RWPE1 (cell line): ENCODE measurements around the gene MTARC2.

Source experiments
- CTCF ChIA-PET: fragments of 350-600 bp; sonication (Branson Sonifier 250); formaldehyde crosslinking; extraction: SDS; loops from one replicate; lab custom pipeline; 2021; lab: Yijun Ruan, JAX
- POLR2A ChIA-PET: fragments of 400-600 bp; formaldehyde crosslinking; extraction: SDS; loops from one replicate; lab custom pipeline; 2020; ENCODE audit warnings: antibody characterized with exemption; ENCODE audit not compliant: low non-redundant PET; lab: Yijun Ruan, JAX
- DNase-seq: peaks from one replicate; pipeline ENCODE4 v3.0.0; 2012; ENCODE audit warnings: low spot score
- H3K27ac ChIP-seq: fragments of 450-650 bp; 2 replicates; pipeline ENCODE4 v1.5.1; 2017
- TF ChIP-seq, protein P1 (sequence below): fragments of 450-650 bp; conservative IDR thresholded peaks from 2 replicates; pipeline ENCODE4 v1.5.1; 2017; ENCODE audit warnings: low read depth, mild to moderate bottlenecking

MTARC2 gene

DNA sequence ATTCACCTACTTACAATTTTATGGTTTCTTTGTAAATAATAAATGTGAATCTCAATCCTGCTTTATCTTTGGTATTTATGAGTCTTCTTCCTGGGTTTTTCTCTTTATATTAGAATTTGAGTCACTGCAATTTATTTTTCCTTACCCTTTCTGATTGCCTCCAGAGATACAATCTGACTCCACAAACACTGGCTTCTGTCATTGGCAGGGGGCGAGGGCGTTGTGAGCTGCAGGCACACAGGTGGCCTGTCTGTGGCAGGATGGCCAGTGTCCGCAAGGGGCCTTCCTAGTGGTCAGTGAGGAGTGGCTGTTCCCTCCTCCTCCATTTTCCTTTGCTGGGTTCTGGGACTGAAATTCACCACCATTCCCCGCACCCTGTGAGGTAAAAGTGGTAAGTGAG, 36.6 kb downstream of the MTARC2 start:
- ChIA-PET POLR2A (interaction anchor here (0.6 kb wide), 1 partner anchor 19 kb away, joined by 3 read pairs; no protein-coding TSS in a partner anchor), CTCF (interaction anchor here (3.7 kb wide), 1 partner anchor 9 kb away, joined by 26 read pairs; no protein-coding TSS in a partner anchor)
- DNase-seq, result no peak
- TF ChIP-seq, protein P1, sequence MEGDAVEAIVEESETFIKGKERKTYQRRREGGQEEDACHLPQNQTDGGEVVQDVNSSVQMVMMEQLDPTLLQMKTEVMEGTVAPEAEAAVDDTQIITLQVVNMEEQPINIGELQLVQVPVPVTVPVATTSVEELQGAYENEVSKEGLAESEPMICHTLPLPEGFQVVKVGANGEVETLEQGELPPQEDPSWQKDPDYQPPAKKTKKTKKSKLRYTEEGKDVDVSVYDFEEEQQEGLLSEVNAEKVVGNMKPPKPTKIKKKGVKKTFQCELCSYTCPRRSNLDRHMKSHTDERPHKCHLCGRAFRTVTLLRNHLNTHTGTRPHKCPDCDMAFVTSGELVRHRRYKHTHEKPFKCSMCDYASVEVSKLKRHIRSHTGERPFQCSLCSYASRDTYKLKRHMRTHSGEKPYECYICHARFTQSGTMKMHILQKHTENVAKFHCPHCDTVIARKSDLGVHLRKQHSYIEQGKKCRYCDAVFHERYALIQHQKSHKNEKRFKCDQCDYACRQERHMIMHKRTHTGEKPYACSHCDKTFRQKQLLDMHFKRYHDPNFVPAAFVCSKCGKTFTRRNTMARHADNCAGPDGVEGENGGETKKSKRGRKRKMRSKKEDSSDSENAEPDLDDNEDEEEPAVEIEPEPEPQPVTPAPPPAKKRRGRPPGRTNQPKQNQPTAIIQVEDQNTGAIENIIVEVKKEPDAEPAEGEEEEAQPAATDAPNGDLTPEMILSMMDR, result no peak
- no peak overlapping the region for H3K27ac ChIP-seq

DNA sequence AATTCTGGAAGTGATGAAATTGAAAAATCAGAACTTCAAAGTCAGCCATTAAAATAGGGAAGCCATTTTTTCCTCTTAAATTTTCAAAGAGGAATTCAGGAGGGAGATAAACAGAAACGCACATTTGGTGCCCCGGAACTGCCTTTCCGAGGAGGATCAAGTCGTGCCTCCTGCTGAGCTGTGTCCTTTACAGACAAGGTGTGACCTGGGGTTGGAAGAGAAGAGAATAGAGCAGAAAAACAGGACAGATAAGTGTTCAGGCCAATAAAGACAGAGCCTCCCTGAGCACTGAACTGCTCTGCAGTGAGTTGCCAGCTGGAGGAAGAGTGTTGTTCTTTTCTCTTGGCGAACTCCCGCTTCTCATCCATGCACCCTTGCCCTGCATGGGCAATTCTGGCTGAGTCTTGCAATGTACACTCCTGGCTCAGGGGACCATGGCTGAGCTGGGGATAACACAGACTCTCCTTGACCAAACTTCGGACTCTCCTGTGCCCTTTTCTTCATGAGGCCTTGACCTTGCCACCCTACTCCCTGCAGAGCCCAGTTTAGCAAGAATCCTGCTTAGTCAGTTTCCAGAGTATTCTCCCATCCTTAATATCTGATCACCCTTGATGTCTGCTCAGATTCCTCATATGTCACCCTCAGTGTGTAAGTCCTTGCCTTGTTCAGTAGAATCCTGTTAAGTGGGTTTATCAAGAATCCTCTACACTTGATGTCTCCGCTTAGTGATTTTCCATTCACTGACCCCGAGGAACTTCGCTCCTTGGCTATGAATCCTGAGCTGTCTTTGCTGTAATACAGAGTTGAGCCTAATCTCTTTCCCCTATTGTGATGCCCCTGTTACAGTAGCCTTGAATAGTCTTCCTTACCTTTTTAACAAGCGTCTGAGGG, 37.3 kb downstream of the MTARC2 start:
- no peak overlapping the region for H3K27ac ChIP-seq
- CTCF ChIA-PET, result interaction anchor here (0.5 to 3.7 kb wide), 5 partner anchors 9 to 515 kb away, joined by 3 to 26 read pairs (median 3); no protein-coding TSS in a partner anchor
- TF ChIP-seq, protein P1, result no peak

DNA sequence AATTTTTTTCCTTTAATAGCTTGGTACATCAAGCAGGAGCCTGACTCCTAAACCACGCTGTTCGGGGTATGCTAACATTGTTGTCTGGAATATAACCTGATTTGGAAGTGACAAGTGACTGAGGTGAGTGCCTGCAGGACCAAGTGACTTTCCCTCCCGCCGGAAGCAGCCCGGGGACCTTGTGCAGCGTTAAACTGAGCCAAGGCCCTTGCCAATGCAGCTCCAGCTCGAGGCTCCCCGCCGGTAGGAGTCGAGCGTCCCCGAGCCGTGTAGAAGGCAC, 37.9 kb downstream of the MTARC2 start:
- POLR2A ChIA-PET, result interaction anchor here (1.5 kb wide), 1 partner anchor 514 kb away, joined by 3 read pairs; the partner anchor contains the start of gene RAB3GAP2
- CTCF ChIA-PET, result interaction anchor here (0.5 to 3.7 kb wide), 5 partner anchors 10 to 516 kb away, joined by 3 to 26 read pairs (median 3); no protein-coding TSS in a partner anchor
- no peak overlapping the region for H3K27ac ChIP-seq
- TF ChIP-seq, protein P1, result no peak
- DNase-seq, result no peak

More for the DNA sequence above, 37.3 kb downstream of the MTARC2 start:
- POLR2A ChIA-PET, result interaction anchor here (0.6 kb wide), 1 partner anchor 18 kb away, joined by 3 read pairs; no protein-coding TSS in a partner anchor
- no peak for DNase-seq

DNA sequence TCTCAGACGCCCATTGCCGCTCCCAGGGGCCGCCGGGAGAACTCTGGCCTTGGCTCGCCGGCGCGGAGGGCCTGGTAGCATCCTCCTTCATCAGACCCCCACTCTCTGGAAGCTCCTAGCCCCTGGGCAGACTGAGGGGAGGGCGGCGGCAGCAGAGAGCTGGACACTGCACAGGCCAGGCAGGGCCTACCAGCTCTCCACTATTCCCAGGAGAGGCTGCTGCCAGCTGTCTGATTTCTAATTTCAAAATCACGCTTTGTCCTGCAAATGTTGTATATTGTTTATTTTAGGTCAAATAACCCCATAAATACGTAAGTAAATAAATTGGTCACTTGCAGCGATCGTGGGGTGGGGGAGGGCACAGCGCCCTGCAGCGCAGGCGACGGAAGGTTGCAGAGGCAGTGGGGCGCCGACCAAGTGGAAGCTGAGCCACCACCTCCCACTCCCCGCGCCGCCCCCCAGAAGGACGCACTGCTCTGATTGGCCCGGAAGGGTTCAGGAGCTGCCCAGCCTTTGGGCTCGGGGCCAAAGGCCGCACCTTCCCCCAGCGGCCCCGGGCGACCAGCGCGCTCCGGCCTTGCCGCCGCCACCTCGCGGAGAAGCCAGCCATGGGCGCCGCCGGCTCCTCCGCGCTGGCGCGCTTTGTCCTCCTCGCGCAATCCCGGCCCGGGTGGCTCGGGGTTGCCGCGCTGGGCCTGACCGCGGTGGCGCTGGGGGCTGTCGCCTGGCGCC, 38.4 kb downstream of the MTARC2 start, which contains the start of gene MTARC1:
TSS of gene MTARC1 (plus strand) at position 577 of the 732 bp plus-strand sequence. CDS start at position 609, 32 bp downstream.
- ChIA-PET CTCF (interaction anchor here (0.5 to 3.7 kb wide), 7 partner anchors 11 to 517 kb away, joined by 3 to 26 read pairs (median 3); no protein-coding TSS in a partner anchor), POLR2A (interaction anchor here (1.5 kb wide), 1 partner anchor 514 kb away, joined by 3 read pairs; the partner anchor contains the start of gene RAB3GAP2)
- TF ChIP-seq, protein P1, result 0 out of 2 replicates have a peak, but pooled peaks have one; percentile 26
- no peak within 1 kb of the TSS for H3K27ac ChIP-seq
- DNase-seq, result peak; percentile 68

DNA sequence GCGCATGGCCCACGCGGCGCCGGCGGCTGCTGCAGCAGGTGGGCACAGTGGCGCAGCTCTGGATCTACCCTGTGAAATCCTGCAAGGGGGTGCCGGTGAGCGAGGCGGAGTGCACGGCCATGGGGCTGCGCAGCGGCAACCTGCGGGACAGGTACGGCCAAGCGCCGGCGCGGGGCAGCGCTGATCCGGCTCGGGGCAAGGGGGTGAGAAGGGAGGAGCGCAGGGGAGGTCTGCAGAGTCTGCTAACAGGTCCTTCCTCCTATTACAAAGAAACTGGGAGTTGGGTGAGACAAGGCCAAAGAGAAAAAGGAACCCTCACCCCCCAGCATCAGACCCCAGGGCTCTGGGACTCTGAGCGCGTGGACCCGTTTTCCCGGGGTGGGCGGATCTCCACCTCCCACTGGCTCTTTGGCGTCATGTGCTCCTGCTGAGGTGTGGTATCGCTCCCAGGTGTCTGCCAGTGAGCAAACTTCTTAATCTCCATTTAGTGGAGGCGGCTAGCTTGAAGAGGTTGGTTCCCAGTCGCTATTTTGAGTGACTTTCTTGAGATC, 39.0 kb downstream of the MTARC2 start:
- CTCF ChIA-PET, result interaction anchor here (0.6 to 3.7 kb wide), 5 partner anchors 11 to 506 kb away, joined by 3 to 26 read pairs (median 3); no protein-coding TSS in a partner anchor
- no peak overlapping the region for H3K27ac ChIP-seq
- POLR2A ChIA-PET, result interaction anchor here (1.5 kb wide), 1 partner anchor 515 kb away, joined by 3 read pairs; the partner anchor contains the start of gene RAB3GAP2
- TF ChIP-seq, protein P1, result 0 out of 2 replicates have a peak, but pooled peaks have one; percentile 5
- DNase-seq, result peak; percentile 85
